Tibial nerve (tissue), 4 donors: ENCODE results near the gene PWWP2B. TPM values are rescaled to one million over a fixed set of nuclear protein-coding genes. Genes with fewer than 3 reads are reported as not detected.

Source experiments
- DNase-seq, 2 donors: peaks; one replicate each; pipeline ENCODE4 v3.0.0-alpha.2; 2019; ENCODE audit warnings: low spot score in 2 of 2
- H3K27ac ChIP-seq, 4 donors: fragments of 200-600 bp; sonication (generic) in 3 of 4; one replicate each; pipeline ENCODE4 v1.5.1; 2017 to 2019; ENCODE audit warnings: mild to moderate bottlenecking in 1 of 4
- H3K27me3 ChIP-seq, 2 donors: fragments of 200-600 bp; sonication (generic) in 1 of 2; one replicate each; pipeline versions ENCODE4 v1.5.1 to v1.6.0; 2017 to 2019
- H3K36me3 ChIP-seq, 3 donors: fragments of 200-600 bp; sonication (generic); one replicate each; pipeline ENCODE4 v1.5.1; 2018 to 2019
- H3K4me1 ChIP-seq, 4 donors: fragments of 200-600 bp; sonication (generic) in 3 of 4; one replicate each; pipeline ENCODE4 v1.5.1; 2017 to 2019
- H3K4me3 ChIP-seq, 4 donors: fragments of 200-600 bp; sonication (generic) in 3 of 4; one replicate each; pipeline ENCODE4 v1.5.1; 2017 to 2019; ENCODE audit warnings: mild to moderate bottlenecking in 1 of 4, moderate library complexity in 1 of 4
- H3K9me3 ChIP-seq, 4 donors: fragments of 200-600 bp; sonication (generic) in 3 of 4; one replicate each; pipeline ENCODE4 v1.5.1; 2017 to 2019
- EP300 ChIP-seq, 2 donors: sonication (generic); formaldehyde crosslinking; IDR thresholded peaks; one replicate each; pipeline ENCODE4 v1.6.1; 2017; ENCODE audit warnings: antibody characterized with exemption in 2 of 2, mild to moderate bottlenecking in 1 of 2
- POLR2A ChIP-seq, 2 donors: fragments of 450-650 bp; IDR thresholded peaks; one replicate each; pipeline ENCODE4 v1.6.1; 2017; ENCODE audit warnings: antibody characterized with exemption in 2 of 2, mild to moderate bottlenecking in 2 of 2, moderate library complexity in 2 of 2
- WGBS, 2 donors: methylation state at CpG; one replicate each; pipeline ENCODE4 v1.1.5; 2018; 5-methylcytosine and 5-hydroxymethylcytosine counted together
- total RNA-seq, 4 donors: library from RNA; depleted of rRNA; stranded (reverse); fragments of >200 nt; gene quantifications; one replicate each; pipeline ENCODE4 v1.1.0, GENCODE V29; 2016
- TF ChIP-seq, protein P1 (sequence below), 5 experiments: fragments of 200-600 bp in 3 of 5; fragments of 450-650 bp in 2 of 5; sonication (generic) in 3 of 5; IDR thresholded peaks; one replicate each; pipeline ENCODE4 v1.5.1; 2016 to 2019; ENCODE audit warnings: antibody characterized with exemption in 5 of 5, mild to moderate bottlenecking in 3 of 5, moderate library complexity in 2 of 5

Gene PWWP2B
- total RNA-seq, 4 donors from 2014 or later, result 12.6 to 23.7 (median 15.1) TPM

DNA sequence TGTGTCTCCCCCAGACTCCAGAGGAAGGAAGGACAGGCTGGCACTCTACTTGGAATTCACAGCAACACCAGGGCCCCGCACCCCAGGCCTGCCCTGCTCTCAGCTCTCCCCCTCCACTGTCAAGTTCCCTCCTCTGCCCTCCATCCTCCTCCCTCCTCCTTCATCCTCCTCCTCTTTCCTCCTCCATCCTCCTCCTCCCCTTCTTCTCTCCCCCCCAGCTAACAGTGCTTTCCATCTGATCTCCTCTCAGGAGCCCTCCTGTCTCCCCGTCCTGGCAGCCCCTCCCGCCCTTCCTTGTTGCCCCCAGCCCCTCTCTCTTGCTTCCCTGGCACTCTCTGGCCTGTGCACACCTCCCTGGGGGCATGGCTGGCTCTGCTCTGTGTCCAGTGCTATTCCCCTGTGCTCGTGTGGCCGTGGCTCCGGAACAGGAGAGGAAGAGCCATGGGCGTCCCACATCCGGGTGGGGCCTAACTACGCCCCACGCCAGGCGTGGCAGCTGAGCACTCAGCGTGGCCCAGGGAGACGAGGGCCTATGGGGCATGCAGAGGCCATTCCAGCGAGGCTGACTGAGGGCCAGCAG is 64.2 kb downstream of the PWWP2B start:
- H3K4me3 ChIP-seq, result no peak overlapping the region
- H3K36me3 ChIP-seq, result no peaks in the 10 kb centered on the region
- peak overlapping the region in 2 of 4 donors; percentile 52 to 94 for H3K27ac ChIP-seq
- TF ChIP-seq EP300 (IDR thresholded peaks at IDR 0.05) (no peak), POLR2A (IDR thresholded peaks at IDR 0.05) (no peak)
- TF ChIP-seq, protein P1, sequence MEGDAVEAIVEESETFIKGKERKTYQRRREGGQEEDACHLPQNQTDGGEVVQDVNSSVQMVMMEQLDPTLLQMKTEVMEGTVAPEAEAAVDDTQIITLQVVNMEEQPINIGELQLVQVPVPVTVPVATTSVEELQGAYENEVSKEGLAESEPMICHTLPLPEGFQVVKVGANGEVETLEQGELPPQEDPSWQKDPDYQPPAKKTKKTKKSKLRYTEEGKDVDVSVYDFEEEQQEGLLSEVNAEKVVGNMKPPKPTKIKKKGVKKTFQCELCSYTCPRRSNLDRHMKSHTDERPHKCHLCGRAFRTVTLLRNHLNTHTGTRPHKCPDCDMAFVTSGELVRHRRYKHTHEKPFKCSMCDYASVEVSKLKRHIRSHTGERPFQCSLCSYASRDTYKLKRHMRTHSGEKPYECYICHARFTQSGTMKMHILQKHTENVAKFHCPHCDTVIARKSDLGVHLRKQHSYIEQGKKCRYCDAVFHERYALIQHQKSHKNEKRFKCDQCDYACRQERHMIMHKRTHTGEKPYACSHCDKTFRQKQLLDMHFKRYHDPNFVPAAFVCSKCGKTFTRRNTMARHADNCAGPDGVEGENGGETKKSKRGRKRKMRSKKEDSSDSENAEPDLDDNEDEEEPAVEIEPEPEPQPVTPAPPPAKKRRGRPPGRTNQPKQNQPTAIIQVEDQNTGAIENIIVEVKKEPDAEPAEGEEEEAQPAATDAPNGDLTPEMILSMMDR (IDR thresholded peaks at IDR 0.05), result no peak
- H3K9me3 ChIP-seq, result no peaks in the 10 kb centered on the region
- H3K27me3 ChIP-seq, result no peaks in the 10 kb centered on the region
- 83 to 86% methylated on average over 8 to 14 of the region's 14 CpGs for WGBS, 2 donors
- DNase-seq, result no peak
- peaks cover 0 to 77% (median 40%) of the 10 kb centered on the region in 4 donors for H3K4me1 ChIP-seq

DNA sequence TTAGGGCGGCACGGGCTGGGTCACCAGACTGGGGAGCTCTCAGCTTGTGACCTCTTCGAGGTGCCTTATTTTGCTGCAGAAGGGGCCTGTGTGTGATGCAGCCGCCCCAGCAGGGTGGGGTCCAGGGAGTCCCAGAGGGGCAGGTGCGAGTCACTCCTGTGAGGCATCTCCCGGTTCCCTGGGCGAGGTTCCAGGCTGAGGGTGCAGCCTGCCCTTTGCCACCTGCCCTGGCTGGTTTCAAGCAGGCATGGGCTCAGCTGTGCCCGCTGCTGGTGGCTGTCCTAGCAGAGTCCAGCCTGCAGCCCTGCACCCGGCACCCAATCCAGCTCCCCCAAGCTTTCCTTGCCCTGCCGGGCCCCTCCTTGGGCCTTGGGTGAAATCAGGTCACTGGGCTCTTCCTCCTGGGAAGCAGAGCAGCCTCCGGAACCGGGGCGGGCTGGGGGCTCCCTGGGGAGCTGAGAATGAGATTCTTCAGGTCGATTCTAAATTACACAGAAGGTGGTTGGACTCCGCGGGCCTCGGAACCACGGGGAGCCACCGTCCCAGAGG is 64.8 kb downstream of the PWWP2B start:
- Histone ChIP-seq H3K4me1 (peaks cover 0 to 82% (median 46%) of the 10 kb centered on the region in 4 donors), H3K4me3 (no peak overlapping the region), H3K27ac (peak overlapping the region in 2 of 4 donors; percentile 52 to 94), H3K36me3 (no peaks in the 10 kb centered on the region), H3K9me3 (no peaks in the 10 kb centered on the region), H3K27me3 (no peaks in the 10 kb centered on the region)
- no peak for DNase-seq
- WGBS, 2 donors, result 74 to 84% methylated on average over 12 to 18 of the region's 19 CpGs
- TF ChIP-seq POLR2A (IDR thresholded peaks at IDR 0.05), result no peak
- no peak for TF ChIP-seq EP300 (IDR thresholded peaks at IDR 0.05)
- TF ChIP-seq, protein P1 (IDR thresholded peaks at IDR 0.05), result no peak

DNA sequence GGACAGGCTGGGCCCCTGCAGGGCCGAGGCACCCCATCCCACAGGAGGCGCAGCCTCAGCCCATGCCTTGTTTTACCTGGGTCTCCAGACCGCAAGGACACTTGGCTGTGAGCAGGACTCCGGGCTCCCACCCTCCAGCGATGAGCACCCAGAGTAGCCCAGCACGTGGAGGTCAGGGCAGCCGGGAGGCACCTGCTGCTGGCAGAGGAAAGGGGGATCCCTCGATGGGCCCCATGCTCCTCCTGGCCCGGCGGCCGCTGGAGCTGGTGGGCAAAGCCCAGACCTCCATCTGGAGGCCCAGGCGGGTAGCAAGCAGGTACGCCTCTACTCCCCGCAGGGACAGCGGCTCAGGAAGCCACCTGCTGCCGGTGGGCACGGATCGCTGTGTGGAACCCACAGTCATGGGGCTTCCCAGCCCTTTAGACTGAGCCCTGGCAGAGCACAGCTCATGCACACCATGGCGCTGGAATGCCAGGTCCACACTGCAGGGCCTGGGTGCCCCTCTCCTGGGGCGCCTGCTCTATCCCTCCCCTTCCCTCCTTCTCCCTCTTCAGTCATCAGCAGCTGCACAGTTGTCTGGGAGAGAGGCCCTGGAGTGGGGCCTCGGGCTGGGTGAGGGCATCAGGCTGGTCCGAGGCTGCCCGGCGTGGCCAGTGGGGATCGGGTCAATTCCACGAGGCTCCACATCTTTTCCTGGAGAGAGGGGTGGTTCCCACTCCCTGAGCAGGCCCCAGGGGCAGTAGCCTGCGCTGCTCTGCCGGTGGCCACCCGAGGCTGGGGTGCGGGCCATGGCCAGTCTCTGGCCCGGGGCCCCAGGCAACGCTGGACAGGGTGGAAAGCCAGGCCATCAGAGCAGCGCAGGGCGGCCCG is 65.7 kb downstream of the PWWP2B start:
- Histone ChIP-seq H3K27ac (peak overlapping the region; percentile 93 to 96 (median 94)), H3K4me1 (peaks cover 0 to 91% (median 55%) of the 10 kb centered on the region in 4 donors)

DNA sequence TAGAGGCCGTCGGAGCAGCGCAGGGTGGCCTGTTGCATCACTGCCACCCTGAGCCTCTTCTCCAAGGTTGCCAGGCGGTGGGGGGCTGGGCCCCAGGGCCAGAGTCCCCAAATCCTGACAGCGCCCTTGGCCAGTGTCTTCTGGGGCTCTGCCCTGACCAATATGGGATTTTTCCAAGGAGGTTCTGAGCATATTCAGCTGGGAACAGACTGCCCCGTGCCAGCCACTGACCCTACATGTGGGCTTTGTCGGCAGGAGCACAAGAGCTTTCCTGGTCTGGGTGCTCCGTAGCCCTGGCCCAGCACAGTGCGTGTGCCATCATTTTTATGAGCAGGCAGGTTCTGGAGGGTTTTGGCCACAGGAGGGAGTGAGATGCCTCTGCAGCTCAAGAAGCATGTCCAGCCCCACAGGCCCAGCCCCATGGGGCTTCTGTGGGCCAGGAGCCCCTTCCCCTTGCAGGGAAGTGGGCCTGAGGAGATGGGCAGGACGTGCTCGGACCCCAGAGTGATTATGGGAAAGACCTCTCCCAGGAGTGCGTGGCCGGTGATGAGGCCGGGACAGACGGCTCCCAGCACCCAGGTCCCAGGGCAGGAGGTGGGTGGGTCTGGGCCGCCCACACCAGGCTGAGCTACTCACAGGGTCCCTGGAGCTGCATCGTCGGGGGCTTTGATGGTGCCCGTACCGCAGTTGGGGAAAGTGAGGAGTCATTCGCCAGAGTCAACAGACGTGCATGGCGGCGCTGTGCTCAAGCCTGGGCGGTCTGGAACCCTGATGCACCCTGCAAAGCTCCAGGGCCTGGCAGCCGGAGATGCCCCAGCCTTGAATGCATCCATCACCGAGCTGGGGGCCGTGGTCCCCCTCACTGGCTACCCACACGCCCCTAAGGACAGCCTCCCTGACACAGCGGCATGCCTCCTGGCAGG is 66.6 kb downstream of the PWWP2B start:
- Histone ChIP-seq H3K9me3 (no peaks in the 10 kb centered on the region), H3K27ac (peak overlapping the region; percentile 93 to 96 (median 94)), H3K4me1 (peaks cover 0 to 90% (median 56%) of the 10 kb centered on the region in 4 donors), H3K4me3 (peak overlapping the region in 1 of 4 donors; percentile 17), H3K36me3 (no peaks in the 10 kb centered on the region), H3K27me3 (no peaks in the 10 kb centered on the region)
- no peak for TF ChIP-seq POLR2A (IDR thresholded peaks at IDR 0.05)
- TF ChIP-seq, protein P1 (IDR thresholded peaks at IDR 0.05), result peak in 4 of 5 experiments; percentile 9 to 57 (median 18)
- no peak for DNase-seq
- WGBS, 2 donors, result 77 to 78% methylated on average over 15 to 26 of the region's 30 CpGs

More for the DNA sequence above, 65.7 kb downstream of the PWWP2B start:
- DNase-seq, result no peak
- H3K4me3 ChIP-seq, result no peak overlapping the region
- TF ChIP-seq, protein P1 (IDR thresholded peaks at IDR 0.05), result no peak
- no peak for TF ChIP-seq EP300 (IDR thresholded peaks at IDR 0.05)
- TF ChIP-seq POLR2A (IDR thresholded peaks at IDR 0.05), result no peak
- no peaks in the 10 kb centered on the region for H3K36me3 ChIP-seq
- WGBS, 2 donors, result 92 to 99% methylated on average over 19 to 33 of the region's 35 CpGs
- H3K9me3 ChIP-seq, result no peaks in the 10 kb centered on the region
- H3K27me3 ChIP-seq, result no peaks in the 10 kb centered on the region
